ENCODE data around the gene G3BP1.

- TF ChIP-seq POLR2A (IDR thresholded peaks at IDR 0.05), result no peak
- TF ChIP-seq, protein P1, sequence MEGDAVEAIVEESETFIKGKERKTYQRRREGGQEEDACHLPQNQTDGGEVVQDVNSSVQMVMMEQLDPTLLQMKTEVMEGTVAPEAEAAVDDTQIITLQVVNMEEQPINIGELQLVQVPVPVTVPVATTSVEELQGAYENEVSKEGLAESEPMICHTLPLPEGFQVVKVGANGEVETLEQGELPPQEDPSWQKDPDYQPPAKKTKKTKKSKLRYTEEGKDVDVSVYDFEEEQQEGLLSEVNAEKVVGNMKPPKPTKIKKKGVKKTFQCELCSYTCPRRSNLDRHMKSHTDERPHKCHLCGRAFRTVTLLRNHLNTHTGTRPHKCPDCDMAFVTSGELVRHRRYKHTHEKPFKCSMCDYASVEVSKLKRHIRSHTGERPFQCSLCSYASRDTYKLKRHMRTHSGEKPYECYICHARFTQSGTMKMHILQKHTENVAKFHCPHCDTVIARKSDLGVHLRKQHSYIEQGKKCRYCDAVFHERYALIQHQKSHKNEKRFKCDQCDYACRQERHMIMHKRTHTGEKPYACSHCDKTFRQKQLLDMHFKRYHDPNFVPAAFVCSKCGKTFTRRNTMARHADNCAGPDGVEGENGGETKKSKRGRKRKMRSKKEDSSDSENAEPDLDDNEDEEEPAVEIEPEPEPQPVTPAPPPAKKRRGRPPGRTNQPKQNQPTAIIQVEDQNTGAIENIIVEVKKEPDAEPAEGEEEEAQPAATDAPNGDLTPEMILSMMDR (IDR thresholded peaks at IDR 0.05), result no peak
Observed at GRCh38 chr5:151755383-151755782, 16.4 kb upstream of the G3BP1 start.

All from uterus (tissue), 2 donors.